Measurements from ENCODE around the gene RUSC2.

DNA sequence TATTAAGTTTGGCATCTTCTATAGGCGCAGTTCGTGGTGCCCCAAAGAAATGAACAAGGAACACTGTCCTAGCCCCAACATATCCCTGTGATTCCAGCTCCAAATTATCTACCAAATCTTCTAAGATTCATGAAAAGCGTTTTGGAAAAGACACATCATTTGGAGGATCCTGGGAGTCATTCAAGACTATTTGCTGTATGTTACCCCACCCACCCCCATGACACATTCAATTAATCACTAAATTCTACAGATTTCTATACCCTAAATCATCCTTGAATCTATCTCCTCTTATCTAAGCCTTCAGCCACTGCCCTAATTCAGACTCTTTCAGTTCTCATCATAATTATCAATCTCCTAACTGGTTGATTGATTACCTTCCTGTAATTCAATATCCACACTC is 5.5 kb upstream of the RUSC2 start:
- TF ChIP-seq CTCF (IDR thresholded peaks at IDR 0.05): no peak
- TF ChIP-seq, protein P1, sequence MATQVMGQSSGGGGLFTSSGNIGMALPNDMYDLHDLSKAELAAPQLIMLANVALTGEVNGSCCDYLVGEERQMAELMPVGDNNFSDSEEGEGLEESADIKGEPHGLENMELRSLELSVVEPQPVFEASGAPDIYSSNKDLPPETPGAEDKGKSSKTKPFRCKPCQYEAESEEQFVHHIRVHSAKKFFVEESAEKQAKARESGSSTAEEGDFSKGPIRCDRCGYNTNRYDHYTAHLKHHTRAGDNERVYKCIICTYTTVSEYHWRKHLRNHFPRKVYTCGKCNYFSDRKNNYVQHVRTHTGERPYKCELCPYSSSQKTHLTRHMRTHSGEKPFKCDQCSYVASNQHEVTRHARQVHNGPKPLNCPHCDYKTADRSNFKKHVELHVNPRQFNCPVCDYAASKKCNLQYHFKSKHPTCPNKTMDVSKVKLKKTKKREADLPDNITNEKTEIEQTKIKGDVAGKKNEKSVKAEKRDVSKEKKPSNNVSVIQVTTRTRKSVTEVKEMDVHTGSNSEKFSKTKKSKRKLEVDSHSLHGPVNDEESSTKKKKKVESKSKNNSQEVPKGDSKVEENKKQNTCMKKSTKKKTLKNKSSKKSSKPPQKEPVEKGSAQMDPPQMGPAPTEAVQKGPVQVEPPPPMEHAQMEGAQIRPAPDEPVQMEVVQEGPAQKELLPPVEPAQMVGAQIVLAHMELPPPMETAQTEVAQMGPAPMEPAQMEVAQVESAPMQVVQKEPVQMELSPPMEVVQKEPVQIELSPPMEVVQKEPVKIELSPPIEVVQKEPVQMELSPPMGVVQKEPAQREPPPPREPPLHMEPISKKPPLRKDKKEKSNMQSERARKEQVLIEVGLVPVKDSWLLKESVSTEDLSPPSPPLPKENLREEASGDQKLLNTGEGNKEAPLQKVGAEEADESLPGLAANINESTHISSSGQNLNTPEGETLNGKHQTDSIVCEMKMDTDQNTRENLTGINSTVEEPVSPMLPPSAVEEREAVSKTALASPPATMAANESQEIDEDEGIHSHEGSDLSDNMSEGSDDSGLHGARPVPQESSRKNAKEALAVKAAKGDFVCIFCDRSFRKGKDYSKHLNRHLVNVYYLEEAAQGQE (IDR thresholded peaks at IDR 0.05; ENCODE audit: insufficient read depth in 1 of 2, low read depth in 2 of 2, low read length in 1 of 2): no peak

All from Panc1 (cell line).